ENCODE results near the gene UFSP2.

The UFSP2 gene

GRCh38 chr4:185396724-185397385, 28.9 kb downstream of the UFSP2 start, which contains the start of gene ANKRD37:
Gene ANKRD37, plus strand, starts transcription at chr4:185396841. Its CDS starts 83 bp downstream, at chr4:185396924.
- peak; percentile 58 for DNase-seq (ENCODE audit: low read depth)
- TF ChIP-seq, protein P1, sequence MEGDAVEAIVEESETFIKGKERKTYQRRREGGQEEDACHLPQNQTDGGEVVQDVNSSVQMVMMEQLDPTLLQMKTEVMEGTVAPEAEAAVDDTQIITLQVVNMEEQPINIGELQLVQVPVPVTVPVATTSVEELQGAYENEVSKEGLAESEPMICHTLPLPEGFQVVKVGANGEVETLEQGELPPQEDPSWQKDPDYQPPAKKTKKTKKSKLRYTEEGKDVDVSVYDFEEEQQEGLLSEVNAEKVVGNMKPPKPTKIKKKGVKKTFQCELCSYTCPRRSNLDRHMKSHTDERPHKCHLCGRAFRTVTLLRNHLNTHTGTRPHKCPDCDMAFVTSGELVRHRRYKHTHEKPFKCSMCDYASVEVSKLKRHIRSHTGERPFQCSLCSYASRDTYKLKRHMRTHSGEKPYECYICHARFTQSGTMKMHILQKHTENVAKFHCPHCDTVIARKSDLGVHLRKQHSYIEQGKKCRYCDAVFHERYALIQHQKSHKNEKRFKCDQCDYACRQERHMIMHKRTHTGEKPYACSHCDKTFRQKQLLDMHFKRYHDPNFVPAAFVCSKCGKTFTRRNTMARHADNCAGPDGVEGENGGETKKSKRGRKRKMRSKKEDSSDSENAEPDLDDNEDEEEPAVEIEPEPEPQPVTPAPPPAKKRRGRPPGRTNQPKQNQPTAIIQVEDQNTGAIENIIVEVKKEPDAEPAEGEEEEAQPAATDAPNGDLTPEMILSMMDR (IDR thresholded peaks at IDR 0.05; ENCODE audit: control insufficient read depth, extremely low read depth, insufficient read depth), result no peak

GRCh38 chr4:185395956-185396723, 29.6 kb downstream of the UFSP2 start:
- TF ChIP-seq, protein P1 (IDR thresholded peaks at IDR 0.05; ENCODE audit: control insufficient read depth, extremely low read depth, insufficient read depth), result no peak
- peak overlapping the region; percentile 59 for H3K4me3 ChIP-seq (ENCODE audit: low read depth, low read length)
- DNase-seq (ENCODE audit: low read depth), result peak; percentile 93

More at GRCh38 chr4:185396724-185397385, 28.9 kb downstream of the UFSP2 start, which contains the start of gene ANKRD37:
- H3K4me3 ChIP-seq (ENCODE audit: low read depth, low read length), result peak within 1 kb of the TSS; percentile 59

DNA sequence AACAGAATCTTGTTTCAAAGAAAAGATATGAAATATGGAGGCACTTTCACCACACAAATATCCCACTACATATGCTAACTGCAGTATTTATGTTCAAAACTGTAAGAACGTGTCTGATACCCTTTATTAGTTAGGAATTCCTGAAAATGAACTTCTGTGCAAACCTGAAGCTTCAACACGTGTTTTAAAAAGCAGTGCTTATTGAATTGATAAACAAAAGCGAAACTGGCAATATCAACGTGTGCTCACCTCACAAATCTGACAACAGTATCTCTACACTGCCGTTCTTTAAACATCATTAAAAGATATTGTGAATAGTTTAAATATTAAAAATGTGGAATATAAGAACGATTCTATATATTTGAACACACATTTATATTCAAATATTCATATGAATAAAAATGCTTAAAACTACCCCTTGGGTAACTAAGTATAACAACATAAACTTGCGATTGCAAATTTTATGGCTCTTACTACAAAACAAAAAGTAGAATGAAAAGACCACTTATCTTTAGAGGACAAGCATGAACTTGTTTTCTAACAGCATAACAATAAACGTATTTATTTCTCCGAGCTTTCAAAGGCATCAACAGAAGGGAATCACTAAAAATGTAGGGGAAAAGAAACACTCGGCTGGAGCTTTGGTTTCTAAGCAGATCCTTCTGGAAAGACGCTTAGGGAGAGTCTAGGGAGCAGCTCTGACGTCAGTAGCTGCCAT, 30.4 kb downstream of the UFSP2 start, which contains the start of gene LRP2BP:
TSS of gene LRP2BP (minus strand) at position 687 of the 718 bp plus-strand sequence. CDS start 17,738 bp downstream, outside the sequence.
- TF ChIP-seq, protein P1 (IDR thresholded peaks at IDR 0.05; ENCODE audit: control insufficient read depth, extremely low read depth, insufficient read depth), result no peak
- H3K4me3 ChIP-seq (ENCODE audit: low read depth, low read length), result peak within 1 kb of the TSS; percentile 59
- no peak for DNase-seq (ENCODE audit: low read depth)

GRCh38 chr4:185394568-185395237, 31.1 kb downstream of the UFSP2 start:
- TF ChIP-seq, protein P1 (IDR thresholded peaks at IDR 0.05; ENCODE audit: control insufficient read depth, extremely low read depth, insufficient read depth), result no peak
- DNase-seq (ENCODE audit: low read depth), result no peak
- H3K4me3 ChIP-seq (ENCODE audit: low read depth, low read length), result peak overlapping the region; percentile 57

DNA sequence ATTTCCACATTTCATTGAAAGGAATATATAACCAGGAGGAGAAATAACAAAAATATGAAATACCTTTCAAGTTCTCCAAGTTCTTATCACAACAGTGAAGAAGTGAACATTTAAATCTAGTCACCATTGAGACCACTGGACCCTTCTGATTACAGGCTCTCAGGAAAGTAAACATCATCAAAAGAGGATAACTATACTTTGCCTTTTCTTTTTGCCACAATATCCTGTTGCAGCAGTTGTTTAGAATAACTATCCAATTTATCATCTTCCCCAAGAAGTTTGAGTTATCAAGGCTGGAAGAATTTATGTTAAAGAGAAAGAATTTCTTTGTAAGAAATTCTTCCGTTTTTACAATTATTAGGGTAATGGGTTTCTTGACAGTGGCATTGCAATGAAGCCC, 33.6 kb downstream of the UFSP2 start:
- TF ChIP-seq, protein P1 (IDR thresholded peaks at IDR 0.05; ENCODE audit: control insufficient read depth, extremely low read depth, insufficient read depth), result no peak
- DNase-seq (ENCODE audit: low read depth), result no peak
- H3K4me3 ChIP-seq (ENCODE audit: low read depth, low read length), result no peak overlapping the region

DNA sequence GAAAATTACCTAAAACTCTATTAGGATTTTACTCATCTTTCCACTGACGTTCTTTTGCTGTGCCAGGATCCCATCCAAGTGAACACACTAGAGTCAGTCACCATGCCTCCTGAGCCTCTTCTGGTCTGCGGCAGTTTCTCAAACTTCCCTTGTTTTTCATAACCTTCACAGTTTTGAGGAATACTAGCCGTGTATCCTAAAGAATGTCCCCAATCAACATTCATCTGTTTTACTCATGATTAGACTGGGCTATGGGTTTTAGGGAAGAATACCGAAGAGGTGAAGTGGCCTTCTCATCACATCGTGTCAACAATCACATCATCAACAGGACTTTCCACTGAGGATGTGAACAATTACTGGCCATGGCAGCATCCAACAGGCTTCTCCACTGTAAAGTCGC, 34.8 kb downstream of the UFSP2 start:
- no peak for DNase-seq (ENCODE audit: low read depth)
- TF ChIP-seq, protein P1 (IDR thresholded peaks at IDR 0.05; ENCODE audit: control insufficient read depth, extremely low read depth, insufficient read depth), result no peak
- H3K4me3 ChIP-seq (ENCODE audit: low read depth, low read length), result no peak overlapping the region
